ENCODE measurements around the gene C1orf141.
"Not testable (repeated sequence)": the region's sequence is repeated elsewhere in the genome, so short reads cannot be mapped to it uniquely, and the experiment has no call there.

C1orf141 gene

GRCh38 chr1:67085326-67085725, 49.4 kb downstream of the C1orf141 start:
- no peak for DNase-seq (ENCODE audit: low spot score)

DNA sequence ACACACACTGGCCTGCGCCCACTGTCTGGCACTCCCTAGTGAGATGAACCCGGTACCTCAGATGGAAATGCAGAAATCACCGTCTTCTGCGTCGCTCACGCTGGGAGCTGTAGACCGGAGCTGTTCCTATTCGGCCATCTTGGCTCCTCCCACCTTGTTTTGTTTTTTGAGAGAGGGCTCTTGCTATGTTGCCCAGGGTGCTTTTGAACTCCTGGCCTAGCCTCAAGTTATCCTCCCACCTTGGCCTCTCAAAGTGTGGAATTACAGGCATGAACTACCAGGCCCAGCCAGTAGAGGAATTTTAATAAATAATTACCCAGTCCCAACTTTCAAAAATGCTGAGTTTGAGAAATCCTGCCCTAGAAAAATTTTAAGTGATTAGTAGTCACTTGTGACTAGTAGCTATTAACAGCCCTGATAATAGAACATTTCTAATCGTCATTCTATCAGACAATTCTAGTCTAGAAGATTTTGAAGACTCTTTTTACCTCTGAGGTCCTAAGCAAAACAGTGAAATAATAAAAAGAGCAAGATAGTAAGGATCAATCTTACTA, 49.9 kb downstream of the C1orf141 start:
- DNase-seq (ENCODE audit: low spot score), result no peak

- no peak for DNase-seq (ENCODE audit: low spot score)
Measured at GRCh38 chr1:67078291-67078690, 56.5 kb downstream of the C1orf141 start.

DNA sequence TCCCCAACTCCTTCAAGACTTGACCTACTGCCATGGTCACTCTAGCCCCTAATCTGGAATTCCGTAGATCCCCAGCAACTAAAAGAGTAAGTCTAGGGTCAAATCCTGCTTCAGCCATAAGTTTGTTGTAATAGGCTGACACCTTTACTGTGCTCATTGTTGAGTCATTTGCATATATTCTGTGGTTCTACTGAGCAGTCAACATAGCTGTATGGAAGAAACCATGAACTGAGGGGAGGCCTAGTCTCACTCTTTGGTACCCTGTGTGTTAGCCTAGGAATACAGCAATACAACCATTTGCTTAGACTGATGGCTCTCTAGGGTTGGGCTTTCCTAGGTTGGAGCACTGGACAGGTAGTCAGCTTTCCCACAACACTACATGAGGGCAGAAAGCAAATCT, 57.2 kb downstream of the C1orf141 start:
- no peak for DNase-seq (ENCODE audit: low spot score)

DNA sequence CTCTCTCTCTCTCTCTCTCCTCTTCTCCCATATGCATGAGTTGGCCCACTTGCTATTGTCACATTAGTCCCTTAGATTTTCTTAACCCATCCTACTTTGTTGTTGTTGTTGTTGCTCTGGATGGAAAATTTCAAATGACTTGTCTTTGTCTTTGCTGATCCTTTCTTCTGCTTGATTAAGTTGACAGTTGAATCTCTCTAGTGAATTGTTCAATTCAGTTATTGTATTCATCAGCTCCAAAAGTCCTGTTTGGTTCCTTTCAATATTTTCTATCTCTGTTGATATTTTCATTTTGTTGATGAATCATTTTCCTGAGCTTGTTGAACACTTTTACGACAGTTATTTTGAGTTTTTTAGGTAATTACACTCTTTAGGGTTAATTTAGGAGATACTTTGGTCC, 62.0 kb downstream of the C1orf141 start:
- DNase-seq (ENCODE audit: low spot score), result no peak

- DNase-seq (ENCODE audit: low spot score), result not testable (repeated sequence)
Measured at GRCh38 chr1:67067655-67068054, 67.1 kb downstream of the C1orf141 start.

DNA sequence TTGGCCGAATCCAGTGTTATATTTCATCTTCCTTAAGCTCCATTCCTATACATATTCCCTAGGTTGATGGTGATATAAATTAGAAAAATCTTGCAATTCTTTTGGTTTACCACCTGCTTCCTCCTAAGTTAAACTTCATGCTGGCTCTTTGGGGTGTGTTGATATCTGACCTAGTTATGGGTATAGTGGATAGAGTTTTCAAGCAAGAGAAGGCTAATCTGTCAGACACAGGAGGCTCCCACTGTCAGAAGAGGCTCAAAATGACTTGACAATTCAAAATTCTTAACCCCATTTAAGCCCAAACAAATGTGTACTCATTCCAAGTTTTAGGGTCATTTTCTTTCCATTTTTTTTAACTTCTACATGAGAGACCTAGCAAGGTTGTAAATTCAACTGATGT, 72.4 kb downstream of the C1orf141 start:
- no peak for DNase-seq (ENCODE audit: low spot score)

GRCh38 chr1:67061266-67061665, 73.5 kb downstream of the C1orf141 start:
- DNase-seq (ENCODE audit: low spot score), result no peak

DNA sequence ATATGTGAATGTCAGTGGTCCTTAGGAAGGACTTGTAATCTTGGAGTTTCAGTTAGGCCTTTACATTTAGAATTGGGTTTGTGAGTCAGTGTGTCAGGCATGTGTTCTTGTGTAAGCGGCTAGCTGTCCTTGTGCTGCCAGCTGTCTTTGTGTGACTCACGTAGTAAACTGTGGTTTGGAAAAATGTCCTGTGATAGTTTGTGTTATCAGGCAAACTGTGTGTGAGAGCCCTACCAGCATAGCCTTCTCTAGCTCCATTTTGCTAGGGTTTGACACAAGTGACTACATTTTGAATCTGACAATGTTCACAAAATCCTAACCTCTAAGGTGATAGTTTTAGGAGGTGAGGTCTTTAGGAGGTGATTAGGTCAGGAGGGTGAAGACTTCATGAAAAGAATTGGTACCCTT, 74.0 kb downstream of the C1orf141 start:
- DNase-seq (ENCODE audit: low spot score), result no peak

DNA sequence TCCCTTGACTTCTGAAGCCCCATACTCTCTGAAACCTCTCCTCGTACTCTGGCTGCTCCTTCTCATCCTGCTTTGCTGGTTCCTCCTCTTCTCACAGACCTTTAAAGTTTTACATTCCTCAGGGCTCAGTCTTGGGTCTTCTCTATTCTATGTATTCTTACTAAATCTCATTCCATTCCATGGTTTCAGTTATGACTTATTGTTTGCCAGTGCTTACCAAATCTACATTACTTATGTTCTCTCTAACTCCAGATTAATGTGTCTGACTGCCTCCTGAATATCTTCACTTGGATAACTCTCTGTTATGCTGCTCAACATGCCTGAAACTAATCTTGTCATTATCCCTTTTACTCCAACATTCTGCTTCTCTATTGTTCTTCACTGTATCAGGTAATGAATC, 75.4 kb downstream of the C1orf141 start:
- no peak for DNase-seq (ENCODE audit: low spot score)

DNA sequence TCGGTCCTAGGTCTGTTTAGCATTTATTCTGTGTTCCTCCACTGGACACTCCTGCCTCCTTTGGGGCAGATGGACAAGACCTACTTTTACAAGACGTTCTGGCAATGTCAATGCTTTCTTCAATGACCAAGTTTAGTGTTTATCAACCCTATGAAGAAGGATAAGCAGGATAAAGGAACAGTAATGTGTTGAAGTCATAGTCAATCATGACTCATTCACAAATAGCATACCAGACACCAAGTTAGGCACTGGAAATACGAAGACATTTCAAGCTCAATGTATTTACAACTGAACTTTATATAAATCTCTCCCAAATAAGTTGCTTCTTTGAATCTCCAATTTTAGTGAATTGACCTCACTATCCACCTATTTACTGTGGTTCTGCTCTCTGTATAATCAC, 76.0 kb downstream of the C1orf141 start:
- no peak for DNase-seq (ENCODE audit: low spot score)

DNA sequence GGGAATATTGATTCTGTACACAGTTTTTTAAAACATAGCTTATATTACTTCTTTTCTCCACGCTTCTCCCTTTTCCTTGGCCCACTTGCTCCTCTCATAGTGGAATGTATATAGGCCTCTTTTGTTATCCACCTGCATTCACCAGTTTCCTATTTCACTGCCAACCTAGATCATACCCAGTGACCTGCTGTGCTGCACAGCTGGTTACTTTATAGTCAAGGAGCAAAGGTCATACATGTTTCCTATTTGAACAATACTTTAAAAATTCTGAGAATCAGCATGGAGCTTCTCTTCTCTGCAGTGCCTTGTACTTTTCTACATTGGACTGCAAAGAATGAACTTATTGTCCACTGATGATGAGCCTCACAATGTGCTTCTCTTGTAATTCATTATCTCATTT, 76.5 kb downstream of the C1orf141 start:
- no peak for DNase-seq (ENCODE audit: low spot score)

DNA sequence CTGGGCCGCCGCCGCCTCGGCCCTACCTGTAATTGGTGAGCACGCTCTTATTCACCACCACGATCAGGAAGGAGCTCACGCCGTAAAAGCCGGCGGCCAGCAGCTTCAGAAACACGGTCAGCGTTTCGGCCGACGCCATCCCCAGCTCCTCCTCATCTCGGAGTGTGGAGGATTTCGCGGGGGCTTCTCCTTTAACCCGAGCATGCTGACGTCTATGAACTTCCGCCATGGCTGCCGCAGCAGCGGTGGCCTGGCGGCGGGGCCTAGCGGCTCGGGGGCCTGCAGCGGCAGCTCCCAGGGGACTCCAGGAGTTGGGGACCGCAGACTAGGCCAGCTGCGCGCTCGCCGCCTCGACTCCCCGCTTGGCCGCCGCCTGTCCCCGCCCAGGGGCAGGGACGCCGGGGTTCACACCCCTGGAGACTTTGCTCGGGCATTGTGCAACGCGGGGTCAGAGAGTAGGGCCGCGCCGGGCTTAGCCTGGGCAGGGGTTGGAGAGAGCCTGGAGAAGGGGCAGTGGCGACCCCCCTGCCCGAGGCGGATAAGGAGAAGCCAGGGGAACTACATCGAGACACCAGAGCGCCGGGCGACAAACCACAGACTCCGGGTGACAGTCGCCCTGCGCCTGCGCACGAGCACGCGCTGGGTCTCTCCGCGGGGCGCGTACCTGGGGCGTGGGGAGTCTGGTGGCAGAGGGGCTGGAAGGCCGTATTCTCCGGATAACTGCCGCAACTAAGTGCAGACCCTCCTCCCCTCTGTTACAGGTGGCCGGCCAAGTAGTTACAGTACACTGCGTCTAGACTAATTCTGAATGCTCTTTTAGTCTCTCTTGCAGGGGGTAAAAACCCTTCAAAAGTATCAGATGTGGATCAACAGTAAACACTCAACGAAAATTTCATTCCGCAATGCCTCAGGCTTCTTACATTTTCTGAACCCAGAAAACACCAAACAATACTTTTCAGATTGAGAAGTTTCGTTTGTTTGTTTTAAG, 80.7 kb downstream of the C1orf141 start, which contains the start of gene SLC35D1:
Gene SLC35D1 (minus strand): TSS at position 364 of the 988 bp plus-strand sequence. CDS start 135 bp downstream, at position 229.
- peak; percentile 92 for DNase-seq (ENCODE audit: low spot score)

DNA sequence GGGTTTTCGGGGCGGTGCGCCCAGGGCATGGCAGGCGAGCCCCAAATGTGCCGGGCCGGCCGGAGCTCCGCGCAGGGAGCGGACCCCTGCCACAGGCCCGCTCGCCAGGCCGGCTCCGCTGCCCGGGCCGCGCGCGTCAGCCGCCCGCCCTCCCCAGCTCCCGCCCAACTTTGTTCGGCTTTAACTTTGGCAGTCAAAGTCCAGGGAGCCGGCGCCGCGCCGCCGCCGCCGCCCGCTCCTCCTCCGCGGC, 81.3 kb downstream of the C1orf141 start:
- DNase-seq (ENCODE audit: low spot score), result peak; percentile 73

DNA sequence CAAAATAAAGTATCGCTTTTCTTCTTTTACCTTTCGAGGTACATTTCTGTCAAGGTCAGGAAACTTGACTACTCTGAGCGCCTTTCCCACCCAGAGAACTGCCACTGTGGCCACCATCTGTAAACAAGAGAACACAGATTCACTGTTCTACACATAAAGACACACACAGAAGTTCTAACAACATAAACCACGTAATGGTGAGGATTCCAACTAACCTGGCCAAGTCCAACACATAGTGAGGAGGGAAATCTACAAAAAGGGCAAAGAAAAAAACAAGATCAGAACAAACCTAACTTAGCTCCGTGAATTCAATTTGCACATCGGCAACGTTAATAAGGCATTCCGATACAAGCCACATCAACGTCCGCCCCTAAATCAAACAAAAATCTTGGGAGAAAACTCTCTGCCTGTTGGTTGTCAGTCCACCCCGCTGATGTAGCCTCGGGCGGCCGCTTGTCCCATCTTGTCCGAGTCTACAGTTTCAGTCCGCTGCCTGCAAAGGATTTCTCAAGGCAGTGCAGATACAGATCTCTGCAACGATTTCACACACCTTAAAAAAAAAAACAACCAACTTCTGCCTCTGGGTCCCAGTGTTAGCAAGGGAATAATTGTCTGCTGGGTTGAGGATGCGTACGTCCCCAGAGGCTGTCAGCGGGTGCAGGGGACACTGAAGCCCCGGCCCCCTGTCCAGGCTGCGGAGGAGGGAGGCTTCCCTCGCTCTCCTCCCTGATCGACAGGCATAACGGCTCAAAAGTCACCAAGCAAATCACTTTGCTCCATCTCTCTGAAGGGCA, 81.8 kb downstream of the C1orf141 start:
- DNase-seq (ENCODE audit: low spot score), result no peak

GRCh38 chr1:67051196-67051595, 83.6 kb downstream of the C1orf141 start:
- DNase-seq (ENCODE audit: low spot score), result no peak

DNA sequence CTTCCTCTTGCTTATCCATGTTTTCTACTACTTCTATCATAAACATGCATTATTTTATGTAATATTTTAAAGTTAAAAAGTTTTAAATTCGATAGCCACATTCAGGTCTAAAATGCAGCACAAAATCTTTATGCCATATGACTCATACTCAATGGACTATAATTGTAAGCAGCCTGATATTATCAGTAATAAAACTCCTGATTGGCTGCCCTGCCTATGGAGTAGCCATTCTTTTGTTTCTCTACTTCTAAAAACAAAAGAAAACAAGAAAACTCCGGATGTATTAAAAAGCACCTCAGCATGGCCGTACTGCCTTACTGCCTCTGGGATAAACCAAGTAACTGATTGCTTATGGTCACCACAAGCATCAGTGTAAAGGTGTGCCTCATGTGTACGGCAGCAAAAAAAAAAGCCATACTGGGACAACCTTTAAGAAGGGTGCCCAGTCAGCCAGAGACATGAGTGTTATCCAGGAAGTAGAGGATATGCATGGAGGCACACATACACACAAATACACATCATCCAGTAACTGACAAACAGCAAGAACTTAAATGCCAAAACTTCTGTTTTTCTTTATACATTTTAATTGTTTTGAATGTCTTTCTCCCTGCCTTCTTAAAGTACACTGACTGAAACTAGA, 90.0 kb downstream of the C1orf141 start:
- no peak for DNase-seq (ENCODE audit: low spot score)

DNA sequence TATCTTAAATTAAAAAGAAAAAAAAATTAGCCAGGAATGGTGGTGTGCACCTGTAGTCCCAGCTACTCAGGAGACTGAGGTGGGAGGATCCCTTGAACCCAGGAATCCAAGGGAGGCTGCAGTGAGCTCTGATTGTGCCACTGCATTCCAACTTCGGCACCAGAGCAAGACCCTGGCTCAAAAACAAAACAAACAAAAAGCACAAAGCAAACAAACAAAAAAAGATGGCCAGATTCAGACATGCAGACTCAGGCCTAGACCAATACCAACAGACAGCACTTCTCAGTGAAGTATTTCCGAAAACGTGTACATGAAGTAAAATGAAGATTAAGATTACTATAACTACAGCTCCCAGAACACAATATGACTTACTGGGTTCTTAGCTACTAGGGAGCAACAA, 91.4 kb downstream of the C1orf141 start:
- no peak for DNase-seq (ENCODE audit: low spot score)
